GM19395 (cell line): ENCODE results near the gene NACC1.

ENCODE experiments used
- ATAC-seq: cut with Tn5 transposase; IDR thresholded peaks from one replicate; pipeline ENCODE4 v1.9.1; 2021; ENCODE audit warnings: mild to moderate bottlenecking, moderate library complexity; ENCODE audit not compliant: unreplicated experiment

NACC1 gene

DNA sequence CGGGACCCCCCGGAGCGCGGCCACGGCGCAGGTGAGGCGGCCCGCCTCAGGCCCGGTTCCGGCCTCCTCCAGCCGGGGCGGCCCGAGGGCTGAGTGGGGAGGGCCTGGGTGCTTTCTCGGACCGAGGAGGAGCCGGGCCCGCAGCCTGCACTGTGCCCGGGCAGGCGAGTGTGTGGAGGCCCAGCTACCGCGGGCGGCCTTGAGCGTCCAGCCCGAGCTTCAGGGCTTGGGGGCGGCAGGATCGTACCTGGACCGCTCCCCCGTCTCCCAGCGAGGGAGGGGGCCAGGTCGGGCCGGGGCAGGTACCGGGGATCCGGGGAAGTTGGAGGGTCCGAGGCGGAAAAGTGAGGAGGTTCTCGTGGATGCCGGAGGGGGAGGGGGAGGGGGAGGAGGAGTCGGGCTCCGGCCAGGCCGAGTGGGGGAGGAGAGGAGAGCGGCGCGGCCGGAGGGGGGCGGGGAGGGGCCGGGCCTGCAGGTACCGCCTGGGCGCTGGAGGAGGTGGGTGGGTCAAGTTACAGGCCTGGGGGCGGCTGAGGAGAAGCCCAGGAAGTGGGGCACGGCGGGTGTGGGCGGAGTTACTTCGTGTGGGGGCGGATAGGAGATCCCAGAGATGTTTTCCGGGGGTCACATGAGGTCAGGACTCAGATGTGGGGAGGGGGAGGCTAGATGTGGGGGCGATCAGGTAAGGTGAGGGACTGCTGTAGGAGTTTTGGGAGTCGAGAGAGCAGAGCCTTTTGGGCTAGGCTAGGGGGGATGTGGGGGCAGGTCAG, 545 bp downstream of the NACC1 start:
- no peak for ATAC-seq

DNA sequence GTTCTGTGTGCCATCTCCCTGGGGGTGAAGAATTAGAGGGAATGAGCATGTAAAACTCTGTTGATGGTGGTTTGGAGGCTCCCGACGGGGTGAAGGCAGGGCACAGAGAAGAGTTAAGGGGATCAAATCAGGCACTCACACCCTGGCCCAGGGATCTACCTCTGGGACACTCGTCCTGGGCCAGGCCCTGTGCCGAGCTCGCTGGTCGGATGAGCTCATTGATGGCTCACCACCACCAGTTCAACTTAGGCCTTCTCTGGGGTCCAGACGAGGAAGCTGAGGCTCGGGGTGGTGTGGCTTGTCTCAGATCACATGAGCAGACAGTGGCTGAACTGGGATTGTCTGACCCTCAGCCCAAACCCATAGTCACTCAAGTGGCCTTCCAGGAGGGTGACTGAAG, 1.6 kb downstream of the NACC1 start:
- no peak for ATAC-seq

DNA sequence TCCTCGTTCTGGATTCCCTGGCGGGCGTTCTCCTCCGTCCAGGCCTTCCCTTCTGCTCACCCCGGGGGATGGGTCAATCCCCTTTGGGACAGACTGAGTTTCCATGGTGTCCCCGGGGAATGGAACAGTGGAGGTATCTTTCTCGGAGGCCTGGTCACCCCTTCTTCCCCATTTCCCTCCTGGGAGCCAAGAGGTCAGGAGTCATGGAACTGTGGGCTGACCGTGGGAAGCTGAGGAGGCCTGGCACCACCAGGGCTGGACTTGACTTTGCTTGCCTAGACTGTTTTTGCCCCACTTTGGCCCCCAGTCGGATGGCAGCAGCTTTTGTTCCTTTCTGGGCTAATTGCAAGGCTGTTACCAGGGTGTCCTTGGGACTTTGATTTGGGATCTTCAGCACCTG, 2.0 kb downstream of the NACC1 start:
- ATAC-seq: no peak

DNA sequence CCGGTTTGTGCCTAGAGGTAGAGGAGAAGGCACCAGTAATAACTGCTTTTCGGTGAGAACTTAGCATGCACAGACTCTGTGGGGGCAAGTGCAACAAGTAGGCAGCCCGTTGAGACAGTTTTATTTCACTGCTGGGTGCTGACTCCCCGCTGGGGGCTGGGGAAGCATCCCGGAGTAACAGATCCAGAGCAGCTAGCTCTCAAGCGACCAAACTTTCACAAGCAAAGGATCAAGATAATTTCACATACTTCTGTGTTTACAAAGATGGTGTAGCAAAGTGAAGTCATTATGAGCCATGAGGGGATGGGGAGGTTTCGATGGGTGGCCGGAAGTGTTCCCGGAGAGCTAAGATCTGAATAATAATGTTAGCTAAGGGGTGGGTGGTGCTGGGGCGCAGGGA, 2.8 kb downstream of the NACC1 start:
- ATAC-seq: no peak

- no peak for ATAC-seq
Measured at GRCh38 chr19:13121551-13122274, 3.6 kb downstream of the NACC1 start.

DNA sequence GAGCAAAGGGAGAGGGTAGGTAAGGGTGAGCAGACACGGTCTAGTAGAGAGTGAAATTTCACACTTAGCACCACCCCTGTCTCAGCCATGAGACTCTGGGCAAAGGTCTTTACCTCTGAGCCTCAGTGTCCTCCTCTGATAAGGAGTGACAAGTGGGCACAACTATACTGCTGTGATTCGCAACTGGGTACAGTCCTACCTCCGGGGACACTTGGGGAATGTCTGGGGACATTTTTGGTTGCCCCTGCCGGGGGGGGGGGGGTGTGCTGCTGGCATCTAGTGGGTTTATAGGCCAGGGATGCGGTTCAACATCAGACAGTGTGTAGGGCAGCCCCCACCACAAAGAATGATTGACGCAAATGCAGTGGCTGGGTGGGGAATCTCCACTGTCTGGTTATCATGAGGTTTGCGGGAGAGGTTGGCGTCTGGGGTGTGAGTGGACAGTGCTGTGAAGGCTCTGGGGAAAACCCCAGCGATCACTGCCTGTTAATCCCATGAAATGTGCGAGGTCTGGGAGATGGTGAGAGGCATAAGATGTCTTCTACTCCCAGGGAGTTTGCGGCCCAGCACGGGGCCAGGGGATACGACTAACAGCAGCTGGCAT, 4.3 kb downstream of the NACC1 start:
- no peak for ATAC-seq

DNA sequence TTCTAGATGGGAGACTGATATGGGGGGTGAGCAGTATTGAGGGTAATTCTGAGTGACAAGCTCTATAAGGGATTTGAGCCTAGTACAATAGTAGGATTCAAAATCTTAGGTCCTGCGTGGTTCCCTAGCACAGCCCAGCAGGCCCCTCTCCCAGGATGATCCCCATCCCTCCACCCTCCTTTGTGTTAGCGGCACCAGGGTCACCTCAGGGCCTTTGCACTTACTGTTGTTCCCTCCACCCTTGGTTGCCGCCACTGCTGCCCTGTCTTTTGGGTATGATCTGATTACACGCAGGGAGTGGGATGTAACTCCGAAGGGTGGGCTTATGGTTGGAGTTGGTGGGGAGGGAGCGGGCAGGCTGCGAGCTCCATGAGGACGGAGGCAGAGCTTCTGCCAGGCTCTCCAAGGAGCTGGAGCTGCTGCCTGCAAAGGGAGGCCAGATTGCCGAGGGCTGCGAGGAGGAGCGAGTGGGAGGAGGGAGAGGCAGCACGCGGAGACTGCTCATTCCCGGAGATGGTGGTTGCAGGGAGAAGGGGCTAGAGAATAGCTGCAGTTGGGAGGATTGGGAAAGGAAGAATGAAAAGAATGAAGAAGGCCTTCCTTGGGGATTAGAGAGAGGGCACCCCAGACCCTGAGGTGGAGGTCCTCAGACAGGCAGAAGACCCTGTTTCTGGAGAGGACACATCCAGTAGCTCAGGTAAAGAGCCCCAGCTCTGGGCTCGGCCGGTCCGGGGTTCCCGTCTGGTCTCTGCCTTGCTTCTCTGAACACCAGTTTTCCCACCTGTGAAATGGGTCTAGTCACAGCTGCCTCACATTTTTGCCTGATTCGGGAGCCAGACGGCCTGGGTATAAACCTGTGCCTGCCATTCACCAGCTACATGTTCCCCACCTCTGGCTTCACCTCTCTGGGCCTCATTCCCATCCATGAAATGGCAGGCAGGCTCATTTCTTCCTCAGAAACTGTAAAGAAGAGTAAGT, 5.2 kb downstream of the NACC1 start:
- no peak for ATAC-seq

DNA sequence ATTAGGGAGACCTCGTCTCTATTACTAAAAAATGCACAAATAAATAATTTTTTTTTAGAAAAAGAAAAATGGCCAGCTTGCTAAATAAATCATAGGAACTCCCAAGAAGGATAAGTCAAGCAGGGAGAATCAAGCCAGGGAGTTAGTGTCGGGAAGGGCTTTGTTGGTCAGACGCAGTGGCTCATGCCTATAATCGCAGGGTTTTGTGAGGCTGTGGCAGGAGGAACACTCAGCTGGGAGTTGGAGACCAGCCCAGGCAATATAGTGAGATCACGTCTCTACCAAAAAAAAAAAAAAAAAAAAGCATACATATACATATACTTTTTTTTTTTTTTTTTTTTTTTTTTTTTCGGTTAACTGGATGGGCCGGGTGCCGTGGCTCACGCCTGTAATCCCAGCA, 9.0 kb downstream of the NACC1 start:
- ATAC-seq: no peak

DNA sequence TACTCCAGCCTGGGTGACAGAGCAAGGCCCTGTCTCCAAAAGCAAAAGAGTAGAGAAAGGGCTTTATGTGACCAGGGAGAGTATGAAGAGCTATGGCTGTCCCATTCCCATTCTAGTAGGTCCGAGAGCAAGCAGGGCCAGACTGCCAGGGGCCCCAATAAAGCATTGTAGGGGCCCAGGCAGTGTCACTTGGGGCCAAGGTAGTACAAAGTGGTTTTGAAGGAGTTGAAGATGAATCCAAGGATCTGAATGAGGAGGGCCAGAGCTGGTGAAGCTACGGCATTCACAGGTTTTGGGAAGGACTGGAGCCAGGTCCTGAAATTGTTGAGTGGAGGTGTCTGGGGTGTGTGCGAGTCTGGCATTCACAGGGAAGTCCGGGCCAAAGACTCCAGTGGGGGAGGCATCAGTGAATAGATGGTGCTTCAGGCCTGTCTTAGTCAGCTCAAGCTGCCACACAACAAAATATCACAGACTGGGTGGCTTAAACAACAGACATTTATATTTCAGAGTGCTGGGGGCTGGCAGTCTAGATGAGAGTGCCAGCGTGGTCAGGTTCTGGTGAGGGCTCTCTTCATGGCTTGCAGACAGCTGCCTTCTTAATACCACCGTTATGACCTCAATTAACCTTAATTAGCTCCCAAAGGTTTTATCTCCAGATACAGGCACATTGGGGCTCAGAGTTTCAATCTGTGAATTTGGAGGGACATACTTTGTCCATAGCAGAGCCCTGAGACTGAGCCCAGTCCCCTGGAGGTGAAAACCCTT, 9.9 kb downstream of the NACC1 start:
- ATAC-seq: no peak

- ATAC-seq: no peak
Measured at GRCh38 chr19:13128583-13128982, 10.5 kb downstream of the NACC1 start.

DNA sequence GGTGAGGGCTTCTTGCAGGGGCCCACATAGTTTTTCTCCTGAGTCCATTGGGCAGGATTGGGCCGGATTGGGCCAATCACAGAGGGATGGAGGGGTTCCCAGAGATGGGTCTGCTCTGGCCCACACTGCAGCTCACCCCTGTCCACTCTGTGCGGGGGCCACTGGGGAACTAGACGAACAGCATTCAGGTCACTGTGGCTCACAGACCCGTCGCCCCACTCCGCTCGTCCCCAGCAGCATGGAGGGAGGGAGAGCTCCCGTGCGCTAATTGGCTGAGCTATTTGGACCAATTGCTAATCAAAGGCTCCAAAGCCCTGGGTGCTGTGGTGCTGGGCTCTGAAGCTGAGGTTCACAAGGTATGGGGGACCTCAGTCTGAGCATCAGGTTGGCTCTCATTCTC, 11.3 kb downstream of the NACC1 start:
- no peak for ATAC-seq

DNA sequence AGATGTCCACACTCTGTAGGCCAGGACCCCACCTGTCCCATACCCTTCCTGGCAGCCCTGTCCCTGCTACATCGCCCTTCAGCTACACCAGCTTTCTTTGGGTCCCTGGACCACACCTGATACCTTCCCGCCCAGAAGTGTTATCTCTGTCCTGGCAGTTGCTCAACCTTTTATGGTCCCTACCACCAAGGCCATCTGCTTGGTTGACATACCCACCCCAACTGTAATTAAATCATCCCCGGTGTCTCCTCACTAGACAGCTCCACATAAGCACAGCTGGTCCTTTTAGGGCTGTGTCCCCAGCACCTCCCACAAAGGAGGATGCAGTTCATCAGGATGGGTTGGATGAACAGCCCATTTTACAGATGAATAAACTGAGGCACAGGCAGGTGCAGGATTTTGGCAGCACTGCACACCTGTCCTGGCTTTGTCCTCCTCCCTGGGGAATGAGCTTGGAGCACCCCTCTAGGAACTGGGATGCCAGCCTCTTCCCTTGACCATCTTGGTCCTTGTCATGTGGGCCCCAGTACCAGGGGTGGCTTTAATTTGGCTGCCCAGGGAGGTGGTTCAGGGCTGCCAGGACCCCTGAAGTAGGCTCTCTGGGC, 12.9 kb downstream of the NACC1 start:
- no peak for ATAC-seq

DNA sequence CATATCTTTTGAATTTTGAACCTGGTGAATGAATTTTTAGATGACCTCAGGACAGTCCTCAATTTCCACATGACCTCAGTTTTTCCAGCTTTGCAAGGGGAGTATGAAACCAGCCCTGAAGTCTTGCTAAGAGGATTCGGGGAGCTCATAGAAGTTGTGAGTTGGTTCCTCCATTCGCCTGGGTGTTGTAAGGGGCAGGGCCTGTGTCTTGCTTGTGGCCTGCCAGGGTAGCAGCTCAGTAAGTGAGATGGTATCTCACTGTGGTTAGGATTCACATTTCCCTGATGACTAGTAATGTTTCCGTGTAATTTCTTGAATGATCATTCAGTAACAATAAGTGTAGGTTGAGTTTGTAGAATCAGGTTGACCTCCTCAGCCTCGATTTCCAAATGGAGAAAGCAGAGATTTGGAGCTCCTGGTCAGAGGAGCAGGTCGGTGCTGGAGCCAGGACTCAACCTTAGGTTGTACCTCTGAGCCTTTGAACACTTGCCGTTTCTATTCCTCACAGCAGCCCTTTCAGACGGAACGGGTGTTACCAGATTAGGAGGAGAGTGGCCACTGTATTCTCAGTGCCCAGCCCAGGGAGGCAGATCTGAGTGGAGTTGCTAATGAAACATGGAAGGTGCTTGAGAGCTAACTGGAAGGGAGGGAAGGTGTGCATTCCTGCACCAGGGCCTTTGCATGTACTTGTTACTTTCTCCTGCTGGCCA, 14.6 kb downstream of the NACC1 start:
- ATAC-seq: no peak

GRCh38 chr19:13133241-13133870, 15.3 kb downstream of the NACC1 start:
- no peak for ATAC-seq

- ATAC-seq: no peak
Measured at GRCh38 chr19:13134626-13135025, 16.6 kb downstream of the NACC1 start.

- no peak for ATAC-seq
Measured at GRCh38 chr19:13135068-13136062, 17.3 kb downstream of the NACC1 start.

GRCh38 chr19:13137290-13137794, 19.3 kb downstream of the NACC1 start:
- ATAC-seq: no peak
